ENCODE measurements around the gene WNT6. TPM values are rescaled to one million over a fixed set of nuclear protein-coding genes. Genes with fewer than 3 reads are reported as not detected.

The WNT6 gene
- total and polyA plus RNA-seq, 10 of the 15 experiments (the other 5 are each of a cell fraction or from before 2014, with no cell fraction given): 0.11 to 0.44 (median 0.22) TPM; not detected in 5

DNA sequence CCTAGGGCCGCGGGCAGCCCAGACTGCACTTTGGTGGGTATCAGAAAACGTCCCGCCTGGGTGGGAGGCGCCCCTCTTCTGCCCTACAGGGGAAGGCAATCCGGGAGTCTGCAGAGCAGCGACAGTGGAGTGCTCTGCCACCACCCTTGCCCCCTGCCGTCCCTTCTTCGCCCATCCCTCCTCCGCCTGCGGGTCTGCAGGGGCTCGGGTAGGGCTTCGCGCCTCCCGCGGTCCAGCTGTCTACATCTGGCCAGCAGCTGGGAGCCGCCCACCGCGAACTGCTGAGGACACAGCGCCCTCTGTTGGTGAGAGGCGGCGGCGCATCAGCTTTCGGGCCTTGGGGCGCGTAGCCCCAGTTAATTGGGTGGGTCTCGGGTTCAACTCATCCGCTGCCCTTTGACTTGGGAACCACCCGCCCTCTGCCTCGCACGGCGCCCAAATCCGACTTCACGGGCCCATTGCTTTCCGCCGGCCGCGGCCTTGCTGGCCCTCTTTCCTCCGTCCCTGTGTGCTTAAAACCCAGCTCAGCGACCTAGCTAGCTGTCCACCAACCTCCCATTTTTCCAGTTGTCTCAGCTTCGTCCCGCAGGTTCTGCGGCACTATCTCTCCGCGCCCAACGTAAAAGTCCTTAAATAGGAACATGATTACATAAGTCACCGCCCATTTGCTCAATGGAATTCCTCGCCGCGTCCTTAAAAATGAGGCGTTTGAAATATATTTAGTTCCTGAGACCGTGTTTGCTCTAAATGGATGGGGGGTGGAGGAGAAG lies 38.7 kb downstream of the WNT6 start (continued):
- TF ChIP-seq, protein P1, sequence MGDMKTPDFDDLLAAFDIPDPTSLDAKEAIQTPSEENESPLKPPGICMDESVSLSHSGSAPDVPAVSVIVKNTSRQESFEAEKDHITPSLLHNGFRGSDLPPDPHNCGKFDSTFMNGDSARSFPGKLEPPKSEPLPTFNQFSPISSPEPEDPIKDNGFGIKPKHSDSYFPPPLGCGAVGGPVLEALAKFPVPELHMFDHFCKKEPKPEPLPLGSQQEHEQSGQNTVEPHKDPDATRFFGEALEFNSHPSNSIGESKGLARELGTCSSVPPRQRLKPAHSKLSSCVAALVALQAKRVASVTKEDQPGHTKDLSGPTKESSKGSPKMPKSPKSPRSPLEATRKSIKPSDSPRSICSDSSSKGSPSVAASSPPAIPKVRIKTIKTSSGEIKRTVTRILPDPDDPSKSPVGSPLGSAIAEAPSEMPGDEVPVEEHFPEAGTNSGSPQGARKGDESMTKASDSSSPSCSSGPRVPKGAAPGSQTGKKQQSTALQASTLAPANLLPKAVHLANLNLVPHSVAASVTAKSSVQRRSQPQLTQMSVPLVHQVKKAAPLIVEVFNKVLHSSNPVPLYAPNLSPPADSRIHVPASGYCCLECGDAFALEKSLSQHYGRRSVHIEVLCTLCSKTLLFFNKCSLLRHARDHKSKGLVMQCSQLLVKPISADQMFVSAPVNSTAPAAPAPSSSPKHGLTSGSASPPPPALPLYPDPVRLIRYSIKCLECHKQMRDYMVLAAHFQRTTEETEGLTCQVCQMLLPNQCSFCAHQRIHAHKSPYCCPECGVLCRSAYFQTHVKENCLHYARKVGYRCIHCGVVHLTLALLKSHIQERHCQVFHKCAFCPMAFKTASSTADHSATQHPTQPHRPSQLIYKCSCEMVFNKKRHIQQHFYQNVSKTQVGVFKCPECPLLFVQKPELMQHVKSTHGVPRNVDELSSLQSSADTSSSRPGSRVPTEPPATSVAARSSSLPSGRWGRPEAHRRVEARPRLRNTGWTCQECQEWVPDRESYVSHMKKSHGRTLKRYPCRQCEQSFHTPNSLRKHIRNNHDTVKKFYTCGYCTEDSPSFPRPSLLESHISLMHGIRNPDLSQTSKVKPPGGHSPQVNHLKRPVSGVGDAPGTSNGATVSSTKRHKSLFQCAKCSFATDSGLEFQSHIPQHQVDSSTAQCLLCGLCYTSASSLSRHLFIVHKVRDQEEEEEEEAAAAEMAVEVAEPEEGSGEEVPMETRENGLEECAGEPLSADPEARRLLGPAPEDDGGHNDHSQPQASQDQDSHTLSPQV (IDR thresholded peaks at IDR 0.05): peak; percentile 80; the same call in 1 of the 2 replicates
- no peak for TF ChIP-seq ZBED1 (IDR thresholded peaks at IDR 0.05; ENCODE audit: borderline replicate concordance)
- TF ChIP-seq, protein P2, sequence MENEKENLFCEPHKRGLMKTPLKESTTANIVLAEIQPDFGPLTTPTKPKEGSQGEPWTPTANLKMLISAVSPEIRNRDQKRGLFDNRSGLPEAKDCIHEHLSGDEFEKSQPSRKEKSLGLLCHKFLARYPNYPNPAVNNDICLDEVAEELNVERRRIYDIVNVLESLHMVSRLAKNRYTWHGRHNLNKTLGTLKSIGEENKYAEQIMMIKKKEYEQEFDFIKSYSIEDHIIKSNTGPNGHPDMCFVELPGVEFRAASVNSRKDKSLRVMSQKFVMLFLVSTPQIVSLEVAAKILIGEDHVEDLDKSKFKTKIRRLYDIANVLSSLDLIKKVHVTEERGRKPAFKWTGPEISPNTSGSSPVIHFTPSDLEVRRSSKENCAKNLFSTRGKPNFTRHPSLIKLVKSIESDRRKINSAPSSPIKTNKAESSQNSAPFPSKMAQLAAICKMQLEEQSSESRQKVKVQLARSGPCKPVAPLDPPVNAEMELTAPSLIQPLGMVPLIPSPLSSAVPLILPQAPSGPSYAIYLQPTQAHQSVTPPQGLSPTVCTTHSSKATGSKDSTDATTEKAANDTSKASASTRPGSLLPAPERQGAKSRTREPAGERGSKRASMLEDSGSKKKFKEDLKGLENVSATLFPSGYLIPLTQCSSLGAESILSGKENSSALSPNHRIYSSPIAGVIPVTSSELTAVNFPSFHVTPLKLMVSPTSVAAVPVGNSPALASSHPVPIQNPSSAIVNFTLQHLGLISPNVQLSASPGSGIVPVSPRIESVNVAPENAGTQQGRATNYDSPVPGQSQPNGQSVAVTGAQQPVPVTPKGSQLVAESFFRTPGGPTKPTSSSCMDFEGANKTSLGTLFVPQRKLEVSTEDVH (IDR thresholded peaks at IDR 0.05; ENCODE audit: low read depth, partially characterized antibody): no peak
- peak; percentile 71; the same call in 1 of the 2 replicates for TF ChIP-seq BACH1 (IDR thresholded peaks at IDR 0.05; ENCODE audit: borderline replicate concordance)
- TF ChIP-seq CHD1 (IDR thresholded peaks at IDR 0.05; ENCODE audit: low read depth, low read length): no peak
- TF ChIP-seq SP1 (IDR thresholded peaks at IDR 0.05; ENCODE audit: low read depth, low read length): peak; percentile 15
- TF ChIP-seq ZNF217 (IDR thresholded peaks at IDR 0.05): 0 out of 2 replicates have a peak, but pooled peaks have one; percentile 42
- peak; percentile 84 for TF ChIP-seq NR2F1 (conservative IDR thresholded peaks at IDR 0.05)
- no peak for TF ChIP-seq RBBP5 (conservative IDR thresholded peaks at IDR 0.05)
- TF ChIP-seq, protein P3, sequence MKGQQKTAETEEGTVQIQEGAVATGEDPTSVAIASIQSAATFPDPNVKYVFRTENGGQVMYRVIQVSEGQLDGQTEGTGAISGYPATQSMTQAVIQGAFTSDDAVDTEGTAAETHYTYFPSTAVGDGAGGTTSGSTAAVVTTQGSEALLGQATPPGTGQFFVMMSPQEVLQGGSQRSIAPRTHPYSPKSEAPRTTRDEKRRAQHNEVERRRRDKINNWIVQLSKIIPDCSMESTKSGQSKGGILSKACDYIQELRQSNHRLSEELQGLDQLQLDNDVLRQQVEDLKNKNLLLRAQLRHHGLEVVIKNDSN (IDR thresholded peaks at IDR 0.05; ENCODE audit: borderline replicate concordance, extremely low read length, insufficient read depth, low read depth, low read length): no peak
- no peak for TF ChIP-seq STAT3 (IDR thresholded peaks at IDR 0.05; ENCODE audit: low read depth, low read length)
- TF ChIP-seq EZH2 (IDR thresholded peaks at IDR 0.05; ENCODE audit: borderline replicate concordance, control insufficient read depth, low read depth, low read length): no peak
- no peak for TF ChIP-seq MTA3 (IDR thresholded peaks at IDR 0.05; ENCODE audit: borderline replicate concordance, low read length)
- no peak for TF ChIP-seq EED (IDR thresholded peaks at IDR 0.05; ENCODE audit: low read depth)
- no peak for TF ChIP-seq RUNX3 (IDR thresholded peaks at IDR 0.05; ENCODE audit: low read length)
- no peak for TF ChIP-seq NFXL1 (IDR thresholded peaks at IDR 0.05; ENCODE audit: borderline replicate concordance)
- TF ChIP-seq, protein P4, sequence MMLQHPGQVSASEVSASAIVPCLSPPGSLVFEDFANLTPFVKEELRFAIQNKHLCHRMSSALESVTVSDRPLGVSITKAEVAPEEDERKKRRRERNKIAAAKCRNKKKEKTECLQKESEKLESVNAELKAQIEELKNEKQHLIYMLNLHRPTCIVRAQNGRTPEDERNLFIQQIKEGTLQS (IDR thresholded peaks at IDR 0.05; ENCODE audit: borderline replicate concordance, extremely low read depth, low read depth, low read length): no peak
- TF ChIP-seq CBX3 (IDR thresholded peaks at IDR 0.05; ENCODE audit: borderline replicate concordance, low read depth): no peak
- peak; percentile 69 for TF ChIP-seq YY1 (IDR thresholded peaks at IDR 0.05; ENCODE audit: low read depth, low read length)
- no peak for TF ChIP-seq JUND (IDR thresholded peaks at IDR 0.05; ENCODE audit: low read depth, low read length)
- TF ChIP-seq NFIC (IDR thresholded peaks at IDR 0.05; ENCODE audit: low read depth, low read length): no peak
- no peak for TF ChIP-seq HDAC2 (IDR thresholded peaks at IDR 0.05)
- TF ChIP-seq HCFC1 (IDR thresholded peaks at IDR 0.05; ENCODE audit: low read length): no peak
